Mesothelial cell of epicardium (in vitro differentiated cells): Measurements from ENCODE around the gene GAPVD1. TPM values are rescaled to one million over a fixed set of nuclear protein-coding genes. Genes with fewer than 3 reads are reported as not detected.

Experiments used
- DNase-seq, 2 experiments: peaks; one replicate each; pipeline ENCODE4 v3.0.0; 2021; ENCODE audit warnings: low spot score in 2 of 2; ENCODE audit not compliant: unreplicated experiment in 2 of 2
- H3K27ac Mint-ChIP-seq: 2 replicates; pipeline ENCODE4 v1.8.0; 2021; ENCODE audit warnings: mixed read lengths
- H3K27me3 Mint-ChIP-seq: 2 replicates; pipeline ENCODE4 v1.8.0; 2021; ENCODE audit warnings: low read depth, mixed read lengths
- H3K36me3 Mint-ChIP-seq: 2 replicates; pipeline ENCODE4 v1.8.0; 2021; ENCODE audit warnings: mixed read lengths
- H3K4me1 Mint-ChIP-seq: 2 replicates; pipeline ENCODE4 v1.8.0; 2021; ENCODE audit warnings: mixed read lengths
- H3K4me3 Mint-ChIP-seq: 2 replicates; pipeline ENCODE4 v1.8.0; 2021; ENCODE audit warnings: mild to moderate bottlenecking, moderate library complexity, mixed read lengths
- H3K9me3 Mint-ChIP-seq: 2 replicates; pipeline ENCODE4 v1.8.0; 2021; ENCODE audit warnings: mixed read lengths
- total RNA-seq: library from RNA; stranded (reverse); gene quantifications from 3 replicates; pipeline ENCODE4 v1.2.1, GENCODE V29; 2021
- TF ChIP-seq, protein P1 (sequence below): fragments of 200-600 bp; sonication (generic); IDR thresholded peaks from one replicate; pipeline ENCODE4 v1.5.0; 2021; ENCODE audit warnings: antibody characterized with exemption; ENCODE audit not compliant: unreplicated experiment

The GAPVD1 gene
- total RNA-seq, 1 donor from 2014 or later: 58.7 TPM

DNA sequence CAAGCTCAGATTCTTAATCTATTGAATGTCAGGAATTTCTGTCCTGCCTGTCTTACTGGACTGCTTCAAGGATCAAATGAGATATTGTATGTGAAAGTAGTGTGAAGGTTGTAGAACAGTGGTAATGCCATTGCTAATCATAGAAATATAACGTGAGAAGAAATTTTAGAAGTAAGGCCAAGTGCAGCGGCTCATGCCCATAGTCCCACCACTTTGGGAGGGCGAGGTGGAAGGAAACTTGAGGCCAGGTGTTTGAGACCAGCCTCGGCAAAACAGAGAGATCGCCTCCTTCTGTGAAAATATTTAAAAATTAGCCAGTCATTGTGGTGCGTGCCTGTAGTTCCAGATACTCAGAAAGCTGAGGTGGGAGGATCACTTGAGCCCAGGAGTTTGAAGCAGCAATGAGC is 15.4 kb upstream of the GAPVD1 start:
- Mint-ChIP-seq H3K4me3 (no peak overlapping the region), H3K27ac (no peak overlapping the region), H3K27me3 (no peaks in the 10 kb centered on the region), H3K4me1 (peaks cover 5% of the 10 kb centered on the region), H3K9me3 (no peaks in the 10 kb centered on the region), H3K36me3 (no peaks in the 10 kb centered on the region)
- DNase-seq: no peak
- TF ChIP-seq, protein P1, sequence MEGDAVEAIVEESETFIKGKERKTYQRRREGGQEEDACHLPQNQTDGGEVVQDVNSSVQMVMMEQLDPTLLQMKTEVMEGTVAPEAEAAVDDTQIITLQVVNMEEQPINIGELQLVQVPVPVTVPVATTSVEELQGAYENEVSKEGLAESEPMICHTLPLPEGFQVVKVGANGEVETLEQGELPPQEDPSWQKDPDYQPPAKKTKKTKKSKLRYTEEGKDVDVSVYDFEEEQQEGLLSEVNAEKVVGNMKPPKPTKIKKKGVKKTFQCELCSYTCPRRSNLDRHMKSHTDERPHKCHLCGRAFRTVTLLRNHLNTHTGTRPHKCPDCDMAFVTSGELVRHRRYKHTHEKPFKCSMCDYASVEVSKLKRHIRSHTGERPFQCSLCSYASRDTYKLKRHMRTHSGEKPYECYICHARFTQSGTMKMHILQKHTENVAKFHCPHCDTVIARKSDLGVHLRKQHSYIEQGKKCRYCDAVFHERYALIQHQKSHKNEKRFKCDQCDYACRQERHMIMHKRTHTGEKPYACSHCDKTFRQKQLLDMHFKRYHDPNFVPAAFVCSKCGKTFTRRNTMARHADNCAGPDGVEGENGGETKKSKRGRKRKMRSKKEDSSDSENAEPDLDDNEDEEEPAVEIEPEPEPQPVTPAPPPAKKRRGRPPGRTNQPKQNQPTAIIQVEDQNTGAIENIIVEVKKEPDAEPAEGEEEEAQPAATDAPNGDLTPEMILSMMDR: no peak

DNA sequence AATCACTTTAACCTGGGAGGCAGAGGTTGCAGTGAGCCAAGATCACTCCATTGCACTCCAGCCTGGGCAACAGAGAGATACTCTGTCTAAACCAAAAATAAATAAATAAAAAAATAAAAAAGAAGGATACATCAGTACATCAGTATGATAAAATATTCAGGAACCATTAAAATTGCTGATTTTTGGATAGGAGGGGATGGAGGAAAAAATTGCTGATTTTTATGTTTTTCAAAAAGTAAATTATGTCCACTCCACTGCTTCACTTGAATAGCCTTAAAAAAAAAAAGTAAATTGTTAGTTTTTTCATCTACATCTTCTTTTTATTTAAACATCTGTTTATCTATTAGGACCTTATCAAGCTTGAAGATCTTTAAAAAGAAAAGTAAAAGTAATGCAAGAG is 7.4 kb upstream of the GAPVD1 start:
- H3K9me3 Mint-ChIP-seq: no peaks in the 10 kb centered on the region
- no peaks in the 10 kb centered on the region for H3K36me3 Mint-ChIP-seq
- no peak overlapping the region for H3K4me3 Mint-ChIP-seq
- DNase-seq: no peak
- H3K27ac Mint-ChIP-seq: no peak overlapping the region
- H3K4me1 Mint-ChIP-seq: no peaks in the 10 kb centered on the region
- TF ChIP-seq, protein P1: no peak
- no peaks in the 10 kb centered on the region for H3K27me3 Mint-ChIP-seq

DNA sequence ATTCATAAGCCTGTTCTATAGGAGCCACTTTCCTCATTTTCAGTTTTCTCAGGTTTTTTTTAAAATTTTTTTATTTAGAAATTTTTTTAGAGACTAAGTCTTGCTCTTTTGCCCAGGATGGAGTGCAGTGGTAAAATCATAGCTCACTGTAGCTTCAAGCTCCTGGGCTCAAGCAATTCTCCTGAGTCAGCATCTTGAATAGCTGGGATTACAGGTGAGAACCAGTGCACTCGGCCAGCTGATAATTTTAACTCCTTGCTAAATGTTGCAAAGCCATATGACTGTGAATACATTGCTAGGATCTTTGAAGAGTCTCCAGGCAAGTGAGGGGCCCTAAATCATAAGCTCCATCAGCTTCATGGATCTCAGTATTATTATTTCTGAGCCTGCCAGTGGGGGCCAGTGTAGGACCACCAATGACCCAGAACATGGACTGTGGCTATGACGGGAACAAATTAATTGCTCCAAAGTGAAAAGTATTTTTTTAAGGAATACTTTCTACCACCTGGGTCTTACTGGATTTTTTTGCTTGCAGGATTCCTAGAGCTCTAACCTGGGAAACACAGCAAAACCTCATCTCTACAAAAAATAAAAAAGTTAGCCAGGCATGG is 5.7 kb upstream of the GAPVD1 start:
- no peak for DNase-seq
- Mint-ChIP-seq H3K27ac (no peak overlapping the region), H3K27me3 (no peaks in the 10 kb centered on the region)

DNA sequence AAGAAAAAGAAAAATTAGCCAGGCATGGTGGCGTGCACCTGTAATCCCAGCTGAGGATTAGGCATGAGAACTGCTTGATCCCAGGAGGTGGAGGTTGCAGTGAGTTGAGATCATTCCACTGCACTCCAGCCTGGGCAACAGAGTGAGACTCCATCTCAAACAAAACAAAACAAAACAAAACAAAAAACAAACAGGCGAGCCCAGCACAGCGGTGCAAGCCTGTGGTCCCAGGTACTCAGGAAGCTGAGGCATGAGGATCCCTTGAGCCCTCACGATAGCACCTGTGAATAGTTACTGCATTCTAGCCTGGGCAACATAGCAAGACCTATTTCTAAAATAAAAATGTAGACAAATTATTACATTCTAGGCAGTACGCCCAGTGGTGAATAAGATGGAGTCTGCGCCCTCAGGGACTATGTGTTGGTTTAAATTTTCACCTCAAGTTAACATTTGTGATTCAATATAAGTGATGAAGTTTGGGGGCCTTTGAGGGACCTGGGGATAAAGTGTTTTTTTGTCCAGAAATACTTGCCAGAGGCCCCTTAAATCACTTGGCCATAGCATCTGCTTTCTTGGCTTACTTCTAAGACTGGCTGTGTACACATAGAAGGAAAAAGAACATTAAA is 3.4 kb upstream of the GAPVD1 start:
- H3K9me3 Mint-ChIP-seq: no peaks in the 10 kb centered on the region
- DNase-seq: no peak
- H3K27ac Mint-ChIP-seq: no peak overlapping the region
- no peak overlapping the region for H3K4me3 Mint-ChIP-seq
- no peaks in the 10 kb centered on the region for H3K27me3 Mint-ChIP-seq
- no peaks in the 10 kb centered on the region for H3K36me3 Mint-ChIP-seq
- peaks cover 19% of the 10 kb centered on the region for H3K4me1 Mint-ChIP-seq
- TF ChIP-seq, protein P1: no peak

More for the DNA sequence above, 5.7 kb upstream of the GAPVD1 start:
- Mint-ChIP-seq H3K4me1 (peaks cover 7% of the 10 kb centered on the region), H3K4me3 (no peak overlapping the region), H3K9me3 (no peaks in the 10 kb centered on the region), H3K36me3 (no peaks in the 10 kb centered on the region)
- TF ChIP-seq, protein P1: no peak

DNA sequence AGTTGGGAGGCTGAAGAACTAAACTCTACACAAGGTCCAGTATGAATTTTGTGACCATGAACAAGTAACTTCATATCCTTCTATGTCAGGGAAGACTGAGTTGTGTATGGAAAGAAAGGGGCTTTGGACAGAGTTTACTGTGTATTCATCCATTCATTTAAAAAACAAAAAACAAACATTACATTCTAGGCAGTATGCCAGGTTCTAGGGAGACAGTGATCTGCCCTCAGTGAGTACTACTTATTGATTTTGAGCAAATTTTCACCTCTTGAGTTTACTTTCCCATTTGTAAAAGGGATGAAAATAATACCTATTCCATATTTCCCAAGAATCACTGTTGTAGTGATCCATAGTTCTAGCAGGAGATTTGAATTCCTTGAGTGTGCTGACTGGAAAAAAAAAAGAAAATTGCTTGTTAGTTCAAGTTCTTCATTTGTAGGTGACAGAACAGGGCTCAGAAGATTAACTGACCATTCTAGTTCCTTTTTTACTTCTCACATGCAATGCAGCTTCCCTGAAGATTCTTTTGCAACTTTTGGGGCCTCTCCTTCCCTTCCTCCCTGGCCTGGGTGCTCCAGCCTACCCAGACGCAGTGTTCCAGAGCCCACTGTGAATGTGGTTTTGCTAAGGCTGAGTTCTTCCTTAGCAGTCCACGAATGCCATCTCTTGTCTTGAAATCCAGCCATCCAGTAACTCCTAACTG is 2.6 kb upstream of the GAPVD1 start:
- DNase-seq: no peak
- peaks cover 24% of the 10 kb centered on the region for H3K4me1 Mint-ChIP-seq
- TF ChIP-seq, protein P1: no peak
- peaks cover 2% of the 10 kb centered on the region for H3K36me3 Mint-ChIP-seq
- H3K27ac Mint-ChIP-seq: no peak overlapping the region
- no peak overlapping the region for H3K4me3 Mint-ChIP-seq
- H3K9me3 Mint-ChIP-seq: no peaks in the 10 kb centered on the region
- H3K27me3 Mint-ChIP-seq: no peaks in the 10 kb centered on the region
